ENCODE data around the gene POLR2F. TPM values are rescaled to one million over a fixed set of nuclear protein-coding genes. Genes with fewer than 3 reads are reported as not detected.

The POLR2F gene
- total RNA-seq, 1 experiment from 2014 or later: 107 TPM

DNA sequence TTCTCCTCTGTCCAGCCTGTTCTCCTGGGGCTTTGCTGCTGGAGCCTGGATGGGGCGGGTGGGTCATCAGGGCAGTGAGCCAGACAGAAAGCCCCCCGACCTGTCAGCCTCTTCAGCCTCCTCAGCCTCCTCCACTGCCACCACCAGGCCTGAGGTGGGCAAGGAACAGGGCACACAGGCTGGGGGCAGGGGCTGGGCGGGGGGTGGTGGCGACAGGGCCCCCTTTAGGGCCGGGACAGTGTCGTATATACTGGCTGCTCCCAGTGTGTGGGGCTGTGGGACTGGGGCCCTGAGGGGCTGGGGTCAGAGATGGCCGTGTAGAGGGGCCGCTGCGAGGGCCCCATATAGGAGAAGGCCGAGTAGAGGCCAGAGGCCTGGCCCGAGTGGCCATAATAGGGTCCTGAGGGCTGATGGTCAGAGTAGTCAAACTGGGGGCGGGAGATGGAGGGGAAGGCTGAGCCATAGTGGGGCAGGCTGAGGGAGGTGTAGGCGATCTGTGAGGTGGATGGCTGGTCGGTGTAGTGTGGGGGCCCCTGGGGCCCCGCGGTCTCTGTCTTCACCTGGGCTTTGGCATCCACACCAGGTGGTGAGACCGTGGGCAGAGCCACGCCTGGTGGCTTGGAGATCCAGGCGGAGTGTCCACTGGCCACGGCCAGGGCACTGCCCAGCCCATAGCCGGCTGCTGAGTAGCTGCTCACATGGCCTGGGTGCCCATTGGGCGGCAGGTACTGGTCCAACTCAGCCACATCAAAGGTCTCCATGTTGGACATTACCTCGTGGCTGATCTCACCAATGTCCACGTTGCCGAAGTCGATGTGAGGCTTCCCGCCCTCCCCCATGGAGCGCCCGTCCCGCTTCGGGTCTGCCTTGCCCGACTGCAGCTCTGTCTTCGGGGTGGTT, 20.0 kb downstream of the POLR2F start:
- RAD21 ChIA-PET (ENCODE audit: low non-redundant PET in 1 of 2, low total read pairs in 2 of 2, uncharacterized antibody in 2 of 2, unreplicated experiment in 2 of 2): no interaction called here
- no peak overlapping the region for H2AFZ ChIP-seq (ENCODE audit: low read depth, low read length, poor library complexity, severe bottlenecking)
- no peak overlapping the region for H3K9ac ChIP-seq (ENCODE audit: low read length)
- ATAC-seq (no peak), DNase-seq (ENCODE audit: low read depth, low spot score) (no peak)
- POLR2A ChIA-PET: no interaction called here
- intact Hi-C loops (cut with micrococcal nuclease): no loop called here
- H3K27ac ChIP-seq (ENCODE audit: low read depth, low read length): no peak overlapping the region
- H4K20me1 ChIP-seq (ENCODE audit: insufficient read depth): no peaks in the 10 kb centered on the region
- no peak overlapping the region for H3K4me2 ChIP-seq (ENCODE audit: low read length)
- CTCF ChIA-PET: no interaction called here
- H3K79me2 ChIP-seq (ENCODE audit: insufficient read depth, low read length): no peaks in the 10 kb centered on the region
- BruUV-seq (replicated peaks): no TSS peak
- no peaks in the 10 kb centered on the region for H3K4me1 ChIP-seq (ENCODE audit: control insufficient read depth in 1 of 2, insufficient read depth in 2 of 2, low read length in 2 of 2)
- TF ChIP-seq POLR2AphosphoS5 (IDR thresholded peaks at IDR 0.05; ENCODE audit: low read depth, low read length) (no peak), CEBPB (IDR thresholded peaks at IDR 0.05; ENCODE audit: low read depth) (no peak), ZFX (IDR thresholded peaks at IDR 0.05) (no peak), SIN3A (IDR thresholded peaks at IDR 0.05; ENCODE audit: low read depth) (no peak), RAD21 (IDR thresholded peaks at IDR 0.05; ENCODE audit: low read depth) (no peak), TCF7L2 (IDR thresholded peaks at IDR 0.05; ENCODE audit: borderline replicate concordance, extremely low read depth, insufficient read depth, insufficient read length) (no peak), ELF1 (IDR thresholded peaks at IDR 0.05; ENCODE audit: borderline replicate concordance, low read depth) (no peak), EZH2 (IDR thresholded peaks at IDR 0.05) (no peak), CBX3 (IDR thresholded peaks at IDR 0.05; ENCODE audit: low read depth) (no peak), ZNF274 (IDR thresholded peaks at IDR 0.05; ENCODE audit: low read depth, low read length) (no peak), FOSL1 (IDR thresholded peaks at IDR 0.05; ENCODE audit: low read depth) (no peak), SRF (IDR thresholded peaks at IDR 0.05; ENCODE audit: low read depth) (no peak), SP1 (IDR thresholded peaks at IDR 0.05; ENCODE audit: low read depth) (no peak), JUND (IDR thresholded peaks at IDR 0.05) (no peak), POLR2A (IDR thresholded peaks at IDR 0.05; ENCODE audit: borderline replicate concordance, extremely low read depth, insufficient read depth, insufficient read length) (no peak)
- TF ChIP-seq, protein P1, sequence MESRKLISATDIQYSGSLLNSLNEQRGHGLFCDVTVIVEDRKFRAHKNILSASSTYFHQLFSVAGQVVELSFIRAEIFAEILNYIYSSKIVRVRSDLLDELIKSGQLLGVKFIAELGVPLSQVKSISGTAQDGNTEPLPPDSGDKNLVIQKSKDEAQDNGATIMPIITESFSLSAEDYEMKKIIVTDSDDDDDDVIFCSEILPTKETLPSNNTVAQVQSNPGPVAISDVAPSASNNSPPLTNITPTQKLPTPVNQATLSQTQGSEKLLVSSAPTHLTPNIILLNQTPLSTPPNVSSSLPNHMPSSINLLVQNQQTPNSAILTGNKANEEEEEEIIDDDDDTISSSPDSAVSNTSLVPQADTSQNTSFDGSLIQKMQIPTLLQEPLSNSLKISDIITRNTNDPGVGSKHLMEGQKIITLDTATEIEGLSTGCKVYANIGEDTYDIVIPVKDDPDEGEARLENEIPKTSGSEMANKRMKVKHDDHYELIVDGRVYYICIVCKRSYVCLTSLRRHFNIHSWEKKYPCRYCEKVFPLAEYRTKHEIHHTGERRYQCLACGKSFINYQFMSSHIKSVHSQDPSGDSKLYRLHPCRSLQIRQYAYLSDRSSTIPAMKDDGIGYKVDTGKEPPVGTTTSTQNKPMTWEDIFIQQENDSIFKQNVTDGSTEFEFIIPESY (IDR thresholded peaks at IDR 0.05; ENCODE audit: extremely low read depth, insufficient replicate concordance, low read length): no peak
- TF ChIP-seq, protein P2, sequence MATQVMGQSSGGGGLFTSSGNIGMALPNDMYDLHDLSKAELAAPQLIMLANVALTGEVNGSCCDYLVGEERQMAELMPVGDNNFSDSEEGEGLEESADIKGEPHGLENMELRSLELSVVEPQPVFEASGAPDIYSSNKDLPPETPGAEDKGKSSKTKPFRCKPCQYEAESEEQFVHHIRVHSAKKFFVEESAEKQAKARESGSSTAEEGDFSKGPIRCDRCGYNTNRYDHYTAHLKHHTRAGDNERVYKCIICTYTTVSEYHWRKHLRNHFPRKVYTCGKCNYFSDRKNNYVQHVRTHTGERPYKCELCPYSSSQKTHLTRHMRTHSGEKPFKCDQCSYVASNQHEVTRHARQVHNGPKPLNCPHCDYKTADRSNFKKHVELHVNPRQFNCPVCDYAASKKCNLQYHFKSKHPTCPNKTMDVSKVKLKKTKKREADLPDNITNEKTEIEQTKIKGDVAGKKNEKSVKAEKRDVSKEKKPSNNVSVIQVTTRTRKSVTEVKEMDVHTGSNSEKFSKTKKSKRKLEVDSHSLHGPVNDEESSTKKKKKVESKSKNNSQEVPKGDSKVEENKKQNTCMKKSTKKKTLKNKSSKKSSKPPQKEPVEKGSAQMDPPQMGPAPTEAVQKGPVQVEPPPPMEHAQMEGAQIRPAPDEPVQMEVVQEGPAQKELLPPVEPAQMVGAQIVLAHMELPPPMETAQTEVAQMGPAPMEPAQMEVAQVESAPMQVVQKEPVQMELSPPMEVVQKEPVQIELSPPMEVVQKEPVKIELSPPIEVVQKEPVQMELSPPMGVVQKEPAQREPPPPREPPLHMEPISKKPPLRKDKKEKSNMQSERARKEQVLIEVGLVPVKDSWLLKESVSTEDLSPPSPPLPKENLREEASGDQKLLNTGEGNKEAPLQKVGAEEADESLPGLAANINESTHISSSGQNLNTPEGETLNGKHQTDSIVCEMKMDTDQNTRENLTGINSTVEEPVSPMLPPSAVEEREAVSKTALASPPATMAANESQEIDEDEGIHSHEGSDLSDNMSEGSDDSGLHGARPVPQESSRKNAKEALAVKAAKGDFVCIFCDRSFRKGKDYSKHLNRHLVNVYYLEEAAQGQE (IDR thresholded peaks at IDR 0.05; ENCODE audit: low read depth): no peak
- TF ChIP-seq, protein P3, sequence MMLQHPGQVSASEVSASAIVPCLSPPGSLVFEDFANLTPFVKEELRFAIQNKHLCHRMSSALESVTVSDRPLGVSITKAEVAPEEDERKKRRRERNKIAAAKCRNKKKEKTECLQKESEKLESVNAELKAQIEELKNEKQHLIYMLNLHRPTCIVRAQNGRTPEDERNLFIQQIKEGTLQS (IDR thresholded peaks at IDR 0.05): no peak
- no peaks in the 10 kb centered on the region for H3K9me3 ChIP-seq (ENCODE audit: control insufficient read depth in 1 of 2, insufficient read depth in 1 of 2, low read depth in 1 of 2, low read length in 2 of 2)
- H3K9me2 ChIP-seq (ENCODE audit: insufficient read depth): no peaks in the 10 kb centered on the region
- H3K27me3 ChIP-seq (ENCODE audit: insufficient read depth, low read length): no peaks in the 10 kb centered on the region
- H3K36me3 ChIP-seq (ENCODE audit: control insufficient read depth in 1 of 2, insufficient read depth in 2 of 2, low read length in 2 of 2): peaks cover 1 to 6% of the 10 kb centered on the region in 2 experiments; a peak in 2 of 4 replicates
- H3K4me3 ChIP-seq (replicated peaks in 1 of 2; ENCODE audit: low read depth in 1 of 2, low read length in 2 of 2): no peak overlapping the region
